G401.6 (cell line): ENCODE measurements around the gene BICDL1.

Source experiments
- FAIRE-seq: peaks from 2 replicates; lab custom pipeline; 2012; peaks lifted over from hg19 to GRCh38; lab: Jason Lieb, UNC

The BICDL1 gene

GRCh38 chr12:120054293-120054692, 65.3 kb downstream of the BICDL1 start:
- no peak for FAIRE-seq

GRCh38 chr12:120055231-120056000, 66.4 kb downstream of the BICDL1 start:
- FAIRE-seq: no peak

- no peak for FAIRE-seq
Observed at GRCh38 chr12:120056739-120057138, 67.7 kb downstream of the BICDL1 start.

GRCh38 chr12:120060196-120060595, 71.2 kb downstream of the BICDL1 start:
- no peak for FAIRE-seq

GRCh38 chr12:120060717-120061116, 71.7 kb downstream of the BICDL1 start:
- FAIRE-seq: no peak

- FAIRE-seq: no peak
Observed at GRCh38 chr12:120061575-120062214, 72.7 kb downstream of the BICDL1 start.

GRCh38 chr12:120062976-120063579, 74.0 kb downstream of the BICDL1 start:
- no peak for FAIRE-seq

- FAIRE-seq: no peak
Observed at GRCh38 chr12:120064054-120064940, 75.3 kb downstream of the BICDL1 start.

- no peak for FAIRE-seq
Observed at GRCh38 chr12:120065472-120065871, 76.4 kb downstream of the BICDL1 start.

- no peak for FAIRE-seq
Observed at GRCh38 chr12:120066341-120066740, 77.3 kb downstream of the BICDL1 start.

GRCh38 chr12:120067084-120067869, 78.2 kb downstream of the BICDL1 start:
- FAIRE-seq: no peak

GRCh38 chr12:120067901-120068300, 78.9 kb downstream of the BICDL1 start:
- no peak for FAIRE-seq

- no peak for FAIRE-seq
Observed at GRCh38 chr12:120069278-120069677, 80.2 kb downstream of the BICDL1 start.

- no peak for FAIRE-seq
Observed at GRCh38 chr12:120071493-120072020, 82.5 kb downstream of the BICDL1 start.

- FAIRE-seq: no peak
Observed at GRCh38 chr12:120072472-120073249, 83.6 kb downstream of the BICDL1 start.

GRCh38 chr12:120075034-120075616, 86.1 kb downstream of the BICDL1 start:
- no peak for FAIRE-seq

- no peak for FAIRE-seq
Observed at GRCh38 chr12:120076651-120077050, 87.6 kb downstream of the BICDL1 start.

- FAIRE-seq: no peak
Observed at GRCh38 chr12:120077260-120077659, 88.2 kb downstream of the BICDL1 start.

GRCh38 chr12:120078868-120079267, 89.8 kb downstream of the BICDL1 start:
- no peak for FAIRE-seq
